ENCODE results near the gene ANXA5.
"Not testable (repeated sequence)": the region's sequence is repeated elsewhere in the genome, so short reads cannot be mapped to it uniquely, and the experiment has no call there.

ANXA5 gene

DNA sequence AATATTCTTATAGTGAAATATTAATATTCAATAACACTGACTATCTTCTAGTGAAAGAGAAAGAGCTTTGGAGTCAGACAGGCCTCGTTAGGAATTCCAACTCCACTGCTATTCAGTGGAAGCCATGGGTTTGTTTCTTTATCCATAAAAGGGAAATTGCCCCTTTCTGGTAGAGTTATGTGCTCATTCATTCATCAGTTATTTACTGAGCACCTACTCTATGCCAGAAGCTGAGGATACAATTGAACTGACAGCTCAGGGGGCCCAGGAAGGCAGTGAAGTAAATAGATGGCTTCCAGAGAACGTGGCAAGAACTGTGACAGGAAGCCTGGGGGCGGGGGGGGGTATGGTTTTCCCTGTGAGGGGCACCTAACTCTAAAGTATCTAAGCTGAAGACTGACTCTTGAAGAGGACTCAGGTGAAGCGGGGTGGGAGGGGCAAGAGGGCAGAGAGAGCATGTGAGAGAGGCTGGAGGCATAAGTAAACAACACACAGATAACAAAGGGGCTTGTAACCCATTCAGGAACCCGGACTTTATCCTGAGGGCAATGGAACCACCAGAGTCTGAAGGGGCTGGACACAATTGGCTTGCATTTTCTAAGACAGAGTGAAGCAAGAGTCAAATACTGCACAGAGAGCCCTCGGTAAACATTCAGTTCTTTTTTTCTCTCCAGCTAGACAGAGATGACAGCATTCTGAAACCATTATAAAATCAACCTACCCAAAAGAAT is 20.3 kb downstream of the ANXA5 start:
- DNase-seq, result no peak

DNA sequence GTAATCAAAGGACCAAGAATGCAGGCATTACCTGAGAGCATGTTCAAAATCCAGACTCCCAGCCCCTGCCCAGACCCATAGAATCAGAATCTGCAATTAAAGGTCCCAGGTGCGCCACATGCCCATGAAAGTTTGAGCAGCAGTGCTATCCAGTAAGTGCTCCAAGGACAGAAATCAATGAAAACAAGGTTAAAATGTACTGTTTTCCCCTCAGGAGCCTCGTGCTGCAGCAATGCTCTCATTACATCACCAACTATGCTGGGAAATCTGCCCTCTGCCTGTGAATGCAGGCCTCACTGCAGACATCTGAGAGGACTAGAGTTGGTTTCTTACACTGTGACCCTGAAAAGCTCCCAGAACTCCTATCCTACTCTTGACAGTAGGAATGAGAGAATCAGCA is 21.1 kb downstream of the ANXA5 start:
- no peak for DNase-seq

GRCh38 chr4:121674696-121675095 is 22.1 kb downstream of the ANXA5 start:
- no peak for DNase-seq

- no peak for DNase-seq
These were observed 22.6 kb downstream of the ANXA5 start for GRCh38 chr4:121674191-121674590.

GRCh38 chr4:121669163-121669550 is 27.6 kb downstream of the ANXA5 start:
- DNase-seq, result no peak

GRCh38 chr4:121668368-121669162 is 28.2 kb downstream of the ANXA5 start:
- DNase-seq, result no peak

DNA sequence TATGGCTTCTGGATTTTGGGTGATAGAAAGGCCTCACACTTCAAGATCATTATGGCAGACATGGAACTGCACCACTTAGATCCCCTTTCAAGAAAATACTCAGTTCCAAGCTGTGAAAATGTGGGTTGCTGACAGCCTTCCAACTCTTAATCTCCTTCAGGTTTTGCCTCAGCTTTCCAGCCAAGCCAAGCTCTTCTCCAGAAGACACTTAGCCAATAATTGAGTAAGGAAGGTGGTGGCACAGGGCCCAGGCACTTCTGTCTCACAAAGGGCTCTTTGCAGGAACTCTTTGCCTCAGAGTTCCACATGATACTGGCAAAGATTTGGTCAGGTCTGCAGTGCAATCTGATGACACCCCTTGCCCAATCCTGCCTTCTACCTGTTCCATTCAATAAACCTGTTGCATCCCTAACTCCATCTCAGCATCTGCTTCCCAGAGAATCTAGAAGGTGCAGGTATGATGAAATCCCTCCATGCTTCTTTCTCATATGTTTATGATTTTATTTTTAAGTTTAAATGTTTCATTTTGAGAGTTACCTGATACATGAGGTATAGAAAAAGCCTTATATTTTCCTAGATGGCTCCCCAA is 30.6 kb downstream of the ANXA5 start:
- no peak for DNase-seq

GRCh38 chr4:121665371-121665770 is 31.4 kb downstream of the ANXA5 start:
- no peak for DNase-seq

DNA sequence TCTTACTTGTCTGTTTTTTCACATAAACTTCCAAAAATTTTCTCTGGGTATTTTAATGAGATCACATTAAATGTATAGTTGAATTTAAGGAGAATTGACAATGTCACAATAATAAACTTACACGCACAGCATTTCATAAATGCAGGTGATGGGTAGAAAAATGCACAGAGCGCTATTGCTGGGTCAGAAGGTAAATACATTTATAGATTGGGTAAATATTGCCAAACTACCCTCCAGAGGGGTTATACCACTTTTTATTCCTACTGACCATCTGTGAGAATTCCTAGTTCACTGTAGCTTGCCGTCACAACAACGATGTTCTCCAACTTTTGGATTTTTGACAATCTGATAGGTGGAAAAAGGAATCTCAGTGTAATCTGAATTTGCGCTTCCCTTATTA is 34.6 kb downstream of the ANXA5 start:
- DNase-seq, result no peak

GRCh38 chr4:121660175-121660933 is 36.4 kb downstream of the ANXA5 start:
- DNase-seq, result not testable (repeated sequence)

GRCh38 chr4:121658125-121658524 is 38.7 kb downstream of the ANXA5 start:
- DNase-seq, result no peak

DNA sequence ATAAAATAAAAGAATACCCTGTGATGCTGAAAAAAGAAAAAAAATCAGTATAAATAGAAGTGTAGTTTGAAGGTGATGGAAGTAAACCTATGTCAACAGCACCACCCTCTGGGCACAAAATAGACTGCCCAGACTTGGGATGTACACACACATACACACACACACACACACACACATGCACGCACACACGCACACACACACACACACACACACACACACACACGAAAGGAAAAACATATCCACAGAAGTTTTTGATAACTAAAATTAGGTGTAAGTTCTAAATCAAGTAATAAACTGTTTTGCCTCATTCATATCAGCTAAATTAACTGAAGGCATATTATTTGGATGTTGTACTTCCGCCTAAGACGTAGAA is 40.5 kb downstream of the ANXA5 start:
- peak; percentile 0 for DNase-seq

DNA sequence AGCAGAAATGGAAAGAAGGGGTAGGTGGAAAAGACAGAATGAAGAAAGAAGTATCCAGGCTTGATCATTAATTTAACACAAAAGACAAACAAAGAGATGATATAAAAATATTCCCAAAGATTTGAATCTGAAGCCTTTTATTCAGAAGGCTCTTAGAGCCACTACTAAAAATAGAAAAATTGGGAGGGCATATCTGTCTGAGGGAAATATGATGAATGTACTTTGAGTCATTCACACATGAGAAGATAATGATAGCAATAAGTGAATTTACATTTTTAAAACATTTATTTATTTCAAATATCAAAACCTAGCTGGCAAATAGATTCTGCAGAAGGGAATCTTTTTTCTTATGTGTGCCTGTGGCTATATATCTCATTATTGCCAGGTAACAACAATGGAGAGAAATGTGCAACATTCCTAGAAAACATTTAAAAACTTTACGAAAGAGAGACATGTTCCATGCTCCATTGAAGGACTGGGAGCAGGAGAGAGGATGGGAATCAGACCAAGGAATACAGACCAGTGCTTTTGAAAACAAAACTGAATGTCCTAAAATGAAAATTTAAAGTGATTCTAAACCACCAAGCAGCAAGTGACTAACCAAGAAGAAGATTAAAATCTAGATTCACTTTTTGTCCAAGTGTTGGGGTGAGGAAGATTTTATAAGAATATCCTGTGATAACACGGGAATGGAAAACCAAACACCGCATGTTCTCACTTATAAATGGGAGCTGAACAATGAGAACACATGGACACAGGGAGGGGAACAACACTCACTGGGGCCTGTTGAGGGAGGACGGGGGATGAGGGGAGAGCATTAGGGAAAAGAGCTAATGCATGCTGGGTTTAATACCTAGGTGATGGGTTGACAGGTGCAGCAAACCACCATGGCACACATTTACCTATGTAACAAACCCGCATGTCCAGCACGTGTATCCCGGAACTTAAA is 41.2 kb downstream of the ANXA5 start:
- DNase-seq, result no peak

DNA sequence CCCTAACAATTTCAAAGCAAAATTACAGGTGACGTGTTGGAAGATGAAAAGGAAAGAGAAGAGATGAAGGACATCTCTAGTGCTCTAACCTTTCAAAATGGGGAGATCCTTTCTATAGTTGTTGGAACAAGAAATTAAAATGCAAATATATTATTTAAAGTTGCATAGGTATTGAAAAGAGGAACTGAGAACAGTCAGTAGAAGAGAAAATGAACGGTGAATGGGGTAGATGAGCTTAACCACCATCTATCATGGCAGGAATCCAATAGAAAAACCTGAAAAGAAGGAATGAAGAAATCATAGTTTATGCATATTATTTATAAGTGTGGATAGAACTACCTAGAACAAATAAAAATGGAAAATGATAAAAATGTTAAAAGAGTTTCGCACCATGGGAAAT is 42.0 kb downstream of the ANXA5 start:
- no peak for DNase-seq

- no peak for DNase-seq
These were observed 42.8 kb downstream of the ANXA5 start for GRCh38 chr4:121653986-121654385.

DNA sequence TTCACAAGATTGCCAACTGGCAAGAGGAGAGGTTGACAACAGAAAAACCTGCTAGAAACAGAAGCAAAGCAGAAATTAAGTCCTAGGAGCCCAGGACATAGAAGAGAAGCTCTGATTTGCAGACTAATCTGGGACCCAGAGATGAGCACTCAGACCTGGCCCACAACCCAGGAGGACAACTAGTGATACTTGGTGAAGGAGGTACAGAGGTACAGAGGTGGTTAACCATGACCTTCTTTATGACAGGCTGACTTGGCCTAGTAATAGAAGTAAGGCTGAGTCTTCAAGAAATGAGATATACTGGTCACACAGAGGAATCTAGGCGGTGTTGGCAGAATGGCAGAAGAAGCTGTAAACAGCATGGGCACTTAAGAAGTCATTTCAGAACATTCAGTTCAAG is 43.6 kb downstream of the ANXA5 start:
- no peak for DNase-seq

DNA sequence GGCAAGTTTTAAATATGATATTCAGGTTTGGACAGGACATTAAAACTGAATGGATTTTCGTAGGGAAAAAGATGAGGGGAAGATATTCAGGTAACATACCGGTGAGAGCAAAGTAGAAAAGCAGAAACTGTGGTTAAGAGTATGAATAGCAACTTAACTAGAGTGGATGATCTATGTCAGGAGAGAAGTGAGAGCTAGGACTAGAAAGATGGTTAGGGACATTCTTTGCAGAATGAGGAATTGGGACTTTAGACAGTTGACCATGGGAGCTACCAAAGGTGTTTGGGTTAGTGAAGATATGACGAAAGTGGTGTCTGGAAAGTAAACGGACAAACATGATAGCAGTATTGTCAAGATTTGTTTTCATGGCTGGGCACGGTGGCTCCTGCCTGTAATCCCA is 45.2 kb downstream of the ANXA5 start:
- DNase-seq, result no peak

DNA sequence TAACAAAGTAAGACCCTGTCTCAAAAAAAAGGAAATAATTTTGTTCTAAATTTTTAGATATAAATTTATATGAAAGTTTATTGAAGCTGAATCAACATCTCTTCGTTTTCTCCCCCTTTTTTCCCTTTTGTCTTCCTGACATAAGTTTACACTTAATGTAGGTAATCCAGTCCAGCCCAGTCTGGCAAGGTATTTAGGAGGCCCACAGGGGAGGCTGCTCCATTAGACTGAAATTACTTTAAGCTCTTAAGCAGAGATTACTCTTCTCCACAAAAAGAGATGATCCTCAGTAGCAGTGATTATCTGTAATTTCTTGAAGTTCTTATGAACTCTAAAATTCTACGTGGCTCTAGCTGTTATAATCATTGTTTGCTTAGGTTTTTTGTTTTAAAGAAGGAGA is 46.0 kb downstream of the ANXA5 start:
- no peak for DNase-seq

DNA sequence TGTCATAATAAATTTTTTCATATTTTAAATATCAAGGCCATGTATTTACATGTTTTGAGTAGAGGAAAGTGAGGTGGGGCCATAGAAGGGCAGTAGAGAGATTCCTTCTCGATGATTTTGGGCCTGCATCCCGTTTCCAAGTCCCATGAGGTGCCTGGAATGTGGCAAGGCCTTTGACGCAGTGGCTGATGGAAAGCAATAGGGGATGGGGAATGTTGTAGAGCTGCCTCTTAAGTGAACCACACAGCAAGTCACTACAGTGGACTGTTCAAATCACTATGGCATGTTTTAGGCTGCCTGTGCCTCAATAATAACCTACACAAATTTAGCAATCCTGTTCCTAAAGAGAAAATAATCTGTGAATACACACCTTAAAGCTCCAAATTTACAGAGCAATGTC is 48.3 kb downstream of the ANXA5 start:
- DNase-seq, result no peak

GRCh38 chr4:121642876-121643585 is 53.7 kb downstream of the ANXA5 start:
- no peak for DNase-seq

DNA sequence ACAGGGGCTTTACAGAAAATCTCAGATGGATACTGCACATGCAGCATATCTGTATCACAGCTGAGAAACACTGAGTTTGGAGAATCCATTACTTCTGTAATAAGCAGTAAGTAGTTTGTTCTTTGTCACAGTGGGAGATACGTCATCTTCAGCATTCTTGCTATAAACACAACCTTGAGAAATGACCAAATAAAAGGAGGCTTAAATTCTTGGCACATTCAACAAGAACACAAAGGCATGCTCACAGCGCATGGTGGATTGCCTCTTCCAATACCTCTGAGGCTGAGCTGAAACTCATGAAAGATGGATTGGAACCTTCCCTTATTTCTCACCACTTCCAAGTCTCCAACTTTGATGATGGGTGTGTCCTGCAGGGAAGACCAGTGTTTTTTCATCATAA is 54.5 kb downstream of the ANXA5 start:
- no peak for DNase-seq

- no peak for DNase-seq
These were observed 63.1 kb downstream of the ANXA5 start for GRCh38 chr4:121633653-121634052.
